Smooth muscle cell (in vitro differentiated cells): ENCODE results near the gene FBXL17. TPM values are rescaled to one million over a fixed set of nuclear protein-coding genes. Genes with fewer than 3 reads are reported as not detected.

Experiments
- DNase-seq: peaks from one replicate; lab custom pipeline; 2025; ENCODE audit not compliant: unreplicated experiment; lab: John Stamatoyannopoulos, UW
- H2AFZ ChIP-seq: fragments of 200-600 bp; sonication (generic); 2 replicates; pipeline ENCODE4 v1.6.0; 2016; ENCODE audit warnings: antibody characterized with exemption, low read depth, mild to moderate bottlenecking
- H3F3A ChIP-seq: fragments of 200-600 bp; sonication (generic); 2 replicates; pipeline ENCODE4 v1.6.0; 2017; ENCODE audit warnings: antibody characterized with exemption, low read depth
- H3K27ac ChIP-seq: fragments of 200-600 bp; sonication (generic); 2 replicates; pipeline ENCODE4 v1.5.1; 2016; ENCODE audit warnings: low read depth, mild to moderate bottlenecking
- H3K27me3 ChIP-seq: fragments of 200-600 bp; sonication (generic); 2 replicates; pipeline ENCODE4 v1.6.1; 2016; ENCODE audit warnings: low read depth, mild to moderate bottlenecking
- H3K36me3 ChIP-seq: fragments of 200-600 bp; sonication (generic); 2 replicates; pipeline ENCODE4 v1.5.1; 2016; ENCODE audit warnings: low read depth
- H3K4me1 ChIP-seq: fragments of 200-600 bp; sonication (generic); 2 replicates; pipeline ENCODE4 v1.5.1; 2016; ENCODE audit warnings: low read depth
- H3K4me2 ChIP-seq: fragments of 200-600 bp; sonication (generic); 2 replicates; pipeline ENCODE4 v1.6.0; 2016; ENCODE audit warnings: mild to moderate bottlenecking
- H3K4me3 ChIP-seq: fragments of 200-600 bp; sonication (generic); 2 replicates; pipeline ENCODE4 v1.5.1; 2016; ENCODE audit warnings: mild to moderate bottlenecking
- H3K79me2 ChIP-seq: fragments of 200-600 bp; sonication (generic); 2 replicates; pipeline ENCODE4 v1.6.0; 2016; ENCODE audit warnings: low read depth, mild to moderate bottlenecking
- H3K9ac ChIP-seq: fragments of 200-600 bp; sonication (generic); 2 replicates; pipeline ENCODE4 v1.6.0; 2016; ENCODE audit warnings: low read depth
- H3K9me3 ChIP-seq: fragments of 200-600 bp; sonication (generic); replicated peaks from 2 replicates; pipeline ENCODE4 v1.5.1; 2016; ENCODE audit warnings: low read depth
- H4K20me1 ChIP-seq: fragments of 200-600 bp; sonication (generic); 2 replicates; pipeline ENCODE4 v1.6.0; 2016; ENCODE audit warnings: low read depth
- WGBS: methylation state at CpG from one replicate; pipeline ENCODE4 v1.1.7; 2016; ENCODE audit warnings: low lambda C conversion rate; 5-methylcytosine and 5-hydroxymethylcytosine counted together
- polyA plus RNA-seq: library from polyadenylated mRNA; unstranded; fragments of >200 nt; fragmentation: Nextera tagmentation; extraction: Ambion mirVana; gene quantifications from 2 replicates; pipeline ENCODE4 v1.2.1, GENCODE V29; 2016
- total RNA-seq: library from RNA; depleted of rRNA; stranded (reverse); fragments of >200 nt; gene quantifications from 2 replicates; pipeline ENCODE4 v1.2.3, GENCODE V29; 2014
- TF ChIP-seq, protein P1 (sequence below): fragments of 200-600 bp; sonication (generic); IDR thresholded peaks from 2 replicates; pipeline ENCODE4 v1.5.1; 2017; ENCODE audit warnings: borderline replicate concordance, mild to moderate bottlenecking, antibody characterized with exemption; ENCODE audit not compliant: insufficient read depth, poor library complexity, severe bottlenecking

The FBXL17 gene
- total and polyA plus RNA-seq, 2 experiments from 2014 or later: 5.4 to 16.0 TPM

DNA sequence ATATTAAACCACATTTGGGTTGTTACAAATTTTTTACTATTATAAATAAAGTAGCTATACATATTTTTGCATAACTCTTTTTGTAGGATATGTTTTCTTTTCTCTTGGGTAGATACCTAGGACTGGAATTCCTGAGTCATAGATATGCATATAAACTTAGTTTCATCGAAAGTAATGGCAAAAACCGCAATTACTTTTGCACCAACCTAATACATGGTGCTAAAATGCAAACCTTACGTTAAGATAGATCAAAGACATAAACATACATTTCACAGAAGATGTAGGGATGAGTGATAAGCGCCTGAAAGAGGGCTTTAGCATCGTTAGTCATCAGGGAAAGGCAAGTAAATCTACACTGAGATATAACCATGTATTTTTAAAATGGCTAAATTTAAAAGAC lies 532.8 kb downstream of the FBXL17 start:
- no peaks in the 10 kb centered on the region for H3F3A ChIP-seq
- TF ChIP-seq, protein P1, sequence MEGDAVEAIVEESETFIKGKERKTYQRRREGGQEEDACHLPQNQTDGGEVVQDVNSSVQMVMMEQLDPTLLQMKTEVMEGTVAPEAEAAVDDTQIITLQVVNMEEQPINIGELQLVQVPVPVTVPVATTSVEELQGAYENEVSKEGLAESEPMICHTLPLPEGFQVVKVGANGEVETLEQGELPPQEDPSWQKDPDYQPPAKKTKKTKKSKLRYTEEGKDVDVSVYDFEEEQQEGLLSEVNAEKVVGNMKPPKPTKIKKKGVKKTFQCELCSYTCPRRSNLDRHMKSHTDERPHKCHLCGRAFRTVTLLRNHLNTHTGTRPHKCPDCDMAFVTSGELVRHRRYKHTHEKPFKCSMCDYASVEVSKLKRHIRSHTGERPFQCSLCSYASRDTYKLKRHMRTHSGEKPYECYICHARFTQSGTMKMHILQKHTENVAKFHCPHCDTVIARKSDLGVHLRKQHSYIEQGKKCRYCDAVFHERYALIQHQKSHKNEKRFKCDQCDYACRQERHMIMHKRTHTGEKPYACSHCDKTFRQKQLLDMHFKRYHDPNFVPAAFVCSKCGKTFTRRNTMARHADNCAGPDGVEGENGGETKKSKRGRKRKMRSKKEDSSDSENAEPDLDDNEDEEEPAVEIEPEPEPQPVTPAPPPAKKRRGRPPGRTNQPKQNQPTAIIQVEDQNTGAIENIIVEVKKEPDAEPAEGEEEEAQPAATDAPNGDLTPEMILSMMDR: no peak
- no peak overlapping the region for H2AFZ ChIP-seq
- H3K4me2 ChIP-seq: no peak overlapping the region
- no peaks in the 10 kb centered on the region for H3K27me3 ChIP-seq
- H3K9ac ChIP-seq: no peak overlapping the region
- H4K20me1 ChIP-seq: no peaks in the 10 kb centered on the region
- WGBS: 92% methylated on average over 5 of the region's 5 CpGs
- no peaks in the 10 kb centered on the region for H3K4me1 ChIP-seq
- no peaks in the 10 kb centered on the region for H3K9me3 ChIP-seq
- no peak overlapping the region for H3K4me3 ChIP-seq
- no peaks in the 10 kb centered on the region for H3K79me2 ChIP-seq
- no peak for DNase-seq
- H3K27ac ChIP-seq: no peak overlapping the region
- no peaks in the 10 kb centered on the region for H3K36me3 ChIP-seq

DNA sequence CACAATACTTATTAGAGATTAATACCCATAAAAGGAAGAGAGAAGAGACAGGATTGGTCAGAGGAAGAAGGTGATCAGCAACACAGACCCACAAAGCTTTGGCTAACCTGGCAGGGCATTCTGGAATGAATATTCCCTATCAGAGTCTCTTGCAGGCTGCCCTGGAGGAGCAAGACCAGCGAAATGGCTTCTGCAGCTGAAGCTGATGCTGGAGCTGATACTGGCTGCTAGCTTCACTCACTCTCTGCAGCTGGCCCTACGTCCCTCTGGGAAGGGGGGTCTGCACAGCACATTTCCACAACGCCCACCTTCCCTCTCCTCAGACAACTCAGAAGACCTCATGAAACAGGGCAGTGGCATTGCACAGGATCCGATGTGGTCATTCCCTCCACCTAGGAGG lies 541.3 kb downstream of the FBXL17 start:
- DNase-seq: no peak

DNA sequence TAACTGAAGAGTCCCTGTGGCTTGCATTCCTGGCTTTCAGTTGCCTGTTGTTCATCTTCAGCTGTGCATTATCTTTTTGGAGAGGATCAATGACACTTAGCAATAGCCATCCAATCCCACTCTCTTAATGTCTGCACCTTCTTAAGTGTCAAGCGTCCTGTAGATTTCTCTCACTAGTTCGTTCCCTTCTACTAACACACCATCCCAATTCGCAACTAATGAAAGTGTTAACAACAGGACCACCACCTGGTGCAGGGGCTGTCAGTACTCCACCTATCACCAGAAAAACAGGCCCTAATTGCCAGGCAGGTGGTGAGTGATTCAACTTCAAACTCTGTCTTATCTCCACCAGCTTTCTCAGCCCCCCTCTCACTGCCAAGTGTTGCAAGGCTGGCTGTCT lies 541.7 kb downstream of the FBXL17 start:
- 86% methylated on average over 3 of the region's 3 CpGs for WGBS
- DNase-seq: no peak
- Histone ChIP-seq H3K4me3 (no peak overlapping the region), H3K4me2 (no peak overlapping the region), H4K20me1 (no peaks in the 10 kb centered on the region), H3F3A (no peaks in the 10 kb centered on the region), H3K36me3 (no peaks in the 10 kb centered on the region), H2AFZ (no peak overlapping the region), H3K27ac (no peak overlapping the region), H3K4me1 (no peaks in the 10 kb centered on the region), H3K9me3 (no peaks in the 10 kb centered on the region), H3K27me3 (no peaks in the 10 kb centered on the region), H3K9ac (no peak overlapping the region), H3K79me2 (no peaks in the 10 kb centered on the region)
- TF ChIP-seq, protein P1: no peak

More for the DNA sequence above, 541.3 kb downstream of the FBXL17 start:
- no peaks in the 10 kb centered on the region for H3K79me2 ChIP-seq
- H2AFZ ChIP-seq: no peak overlapping the region
- no peaks in the 10 kb centered on the region for H3K27me3 ChIP-seq
- H3K9ac ChIP-seq: no peak overlapping the region
- TF ChIP-seq, protein P1: no peak
- no peaks in the 10 kb centered on the region for H3K36me3 ChIP-seq
- no peaks in the 10 kb centered on the region for H4K20me1 ChIP-seq
- H3K4me3 ChIP-seq: no peak overlapping the region
- H3K4me2 ChIP-seq: no peak overlapping the region
- H3F3A ChIP-seq: no peaks in the 10 kb centered on the region
- no peaks in the 10 kb centered on the region for H3K9me3 ChIP-seq
- no peaks in the 10 kb centered on the region for H3K4me1 ChIP-seq
- 70% methylated on average over 4 of the region's 4 CpGs for WGBS
- no peak overlapping the region for H3K27ac ChIP-seq

DNA sequence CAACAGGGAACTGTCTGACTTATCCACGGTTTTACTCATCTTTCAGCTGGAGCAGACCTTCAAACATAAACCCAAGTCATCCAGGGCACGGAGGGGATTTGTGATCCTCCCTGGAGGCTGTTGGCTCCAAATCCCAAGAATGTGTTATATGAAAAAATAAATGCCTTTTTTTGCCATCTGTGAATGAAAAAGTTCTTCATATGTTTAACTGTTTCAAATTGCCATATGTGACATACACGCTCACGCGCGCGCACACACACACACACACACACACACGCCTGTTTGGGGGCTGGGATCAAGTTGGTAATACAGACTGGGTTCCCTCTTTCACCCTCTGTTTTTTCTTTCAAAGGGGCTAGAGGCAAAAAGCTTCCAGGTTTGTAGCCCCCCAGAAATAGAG lies 546.8 kb downstream of the FBXL17 start:
- Histone ChIP-seq H2AFZ (no peak overlapping the region), H3F3A (no peaks in the 10 kb centered on the region), H3K79me2 (no peaks in the 10 kb centered on the region), H3K4me3 (no peak overlapping the region), H3K4me2 (no peak overlapping the region), H3K9ac (no peak overlapping the region), H3K9me3 (no peaks in the 10 kb centered on the region), H4K20me1 (no peaks in the 10 kb centered on the region), H3K36me3 (no peaks in the 10 kb centered on the region), H3K4me1 (no peaks in the 10 kb centered on the region), H3K27ac (no peak overlapping the region), H3K27me3 (no peaks in the 10 kb centered on the region)
- TF ChIP-seq, protein P1: no peak
- DNase-seq: no peak
- 93% methylated on average over 8 of the region's 8 CpGs for WGBS
